Cardiac muscle cell (in vitro differentiated cells and primary cell): ENCODE results near the gene ZNF169. TPM values are rescaled to one million over a fixed set of nuclear protein-coding genes. Genes with fewer than 3 reads are reported as not detected.
A peak's percentile ranks its signal among the peaks of the same experiment; 100 is the strongest.
"Not testable (repeated sequence)": the region's sequence is repeated elsewhere in the genome, so short reads cannot be mapped to it uniquely, and the experiment has no call there.

Source experiments
- DNase-seq, 2 donors: peaks; one replicate each; pipeline versions ENCODE4 v3.0.0 to v3.0.0-alpha.2; 2010 to 2017; ENCODE audit warnings: low read depth in 1 of 2, low spot score in 1 of 2
- H3K27ac ChIP-seq: fragments of 200-600 bp; sonication (generic); 2 replicates; pipeline ENCODE4 v1.5.1; 2016
- H3K27me3 ChIP-seq: fragments of 200-600 bp; sonication (generic); 2 replicates; pipeline ENCODE4 v1.6.0; 2016; ENCODE audit warnings: control low read depth
- H3K36me3 ChIP-seq: fragments of 200-600 bp; sonication (generic); 2 replicates; pipeline ENCODE4 v1.5.1; 2016; ENCODE audit warnings: control low read depth
- H3K4me1 ChIP-seq: fragments of 200-600 bp; sonication (generic); 2 replicates; pipeline ENCODE4 v1.8.1; 2017; ENCODE audit warnings: low read depth, mild to moderate bottlenecking, mixed run types
- H3K4me3 ChIP-seq: fragments of 200-600 bp; sonication (generic); 2 replicates; pipeline ENCODE4 v1.5.1; 2016; ENCODE audit warnings: mild to moderate bottlenecking
- H3K9me3 ChIP-seq: fragments of 200-600 bp; sonication (generic); 2 replicates; pipeline ENCODE4 v1.5.1; 2017; ENCODE audit warnings: low read depth, mild to moderate bottlenecking, control low read depth
- CTCF ChIP-seq: IDR thresholded peaks from 2 replicates; pipeline ENCODE4 v1.5.1; 2012; ENCODE audit warnings: low read depth, mild to moderate bottlenecking, low read length
- polyA plus RNA-seq: library from polyadenylated mRNA; unstranded; fragments of >200 nt; fragmentation: Nextera tagmentation; extraction: Ambion mirVana; gene quantifications from 2 replicates; pipeline ENCODE4 v1.2.1, GENCODE V29; 2016
- total RNA-seq: library from RNA; depleted of rRNA; stranded (reverse); fragments of >200 nt; gene quantifications from 2 replicates; pipeline ENCODE4 v1.2.3, GENCODE V29; 2016

Gene ZNF169
- total and polyA plus RNA-seq, 2 experiments from 2014 or later = 6.3 to 7.2 TPM

- Histone ChIP-seq H3K4me1 (no peaks in the 10 kb centered on the region), H3K36me3 (no peaks in the 10 kb centered on the region), H3K9me3 (no peaks in the 10 kb centered on the region), H3K27me3 (no peaks in the 10 kb centered on the region), H3K4me3 (no peak overlapping the region), H3K27ac (no peak overlapping the region)
- no peak for TF ChIP-seq CTCF
- DNase-seq = peak in 1 of 2 donors; percentile 55
These were observed 40.0 kb downstream of the ZNF169 start for GRCh38 chr9:94298949-94299599.

GRCh38 chr9:94300470-94301301 lies 41.6 kb downstream of the ZNF169 start:
- no peak for TF ChIP-seq CTCF
- Histone ChIP-seq H3K9me3 (no peaks in the 10 kb centered on the region), H3K36me3 (no peaks in the 10 kb centered on the region), H3K27me3 (no peaks in the 10 kb centered on the region), H3K4me3 (no peak overlapping the region), H3K27ac (no peak overlapping the region), H3K4me1 (no peaks in the 10 kb centered on the region)
- DNase-seq = no peak

- H3K4me3 ChIP-seq = no peak overlapping the region
- DNase-seq = no peak
- TF ChIP-seq CTCF = no peak
- H3K9me3 ChIP-seq = no peaks in the 10 kb centered on the region
- no peaks in the 10 kb centered on the region for H3K36me3 ChIP-seq
- no peaks in the 10 kb centered on the region for H3K27me3 ChIP-seq
- H3K4me1 ChIP-seq = no peaks in the 10 kb centered on the region
- H3K27ac ChIP-seq = no peak overlapping the region
These were observed 42.5 kb downstream of the ZNF169 start for GRCh38 chr9:94301583-94301982.

- no peak for TF ChIP-seq CTCF
- Histone ChIP-seq H3K4me1 (no peaks in the 10 kb centered on the region), H3K36me3 (no peaks in the 10 kb centered on the region), H3K9me3 (no peaks in the 10 kb centered on the region), H3K27me3 (no peaks in the 10 kb centered on the region), H3K4me3 (no peak overlapping the region), H3K27ac (no peak overlapping the region)
- no peak for DNase-seq
These were observed 43.3 kb downstream of the ZNF169 start for GRCh38 chr9:94302426-94302825.

GRCh38 chr9:94303321-94303720 lies 44.2 kb downstream of the ZNF169 start:
- Histone ChIP-seq H3K9me3 (no peaks in the 10 kb centered on the region), H3K36me3 (no peaks in the 10 kb centered on the region), H3K27me3 (no peaks in the 10 kb centered on the region), H3K4me3 (no peak overlapping the region), H3K27ac (no peak overlapping the region), H3K4me1 (no peaks in the 10 kb centered on the region)
- DNase-seq = no peak
- no peak for TF ChIP-seq CTCF

GRCh38 chr9:94315034-94315984 lies 56.2 kb downstream of the ZNF169 start:
- H3K4me1 ChIP-seq, H3K27ac ChIP-seq, H3K4me3 ChIP-seq, DNase-seq, H3K9me3 ChIP-seq, H3K27me3 ChIP-seq, H3K36me3 ChIP-seq: not testable (repeated sequence)

- H3K27me3 ChIP-seq, H3K27ac ChIP-seq, H3K4me1 ChIP-seq, DNase-seq, H3K9me3 ChIP-seq, H3K4me3 ChIP-seq, H3K36me3 ChIP-seq: not testable (repeated sequence)
These were observed 57.1 kb downstream of the ZNF169 start for GRCh38 chr9:94316236-94316635.
